GM23248 (cell line): Measurements from ENCODE around the gene CCNY. TPM values are rescaled to one million over a fixed set of nuclear protein-coding genes. Genes with fewer than 3 reads are reported as not detected.
A peak's percentile ranks its signal among the peaks of the same experiment; 100 is the strongest.

ENCODE experiments used
- DNase-seq: peaks from one replicate; pipeline ENCODE4 v3.0.0-alpha.2; 2015
- H2AFZ ChIP-seq: fragments of 200-600 bp; sonication (generic); 2 replicates; pipeline ENCODE4 v1.6.1; 2016; ENCODE audit warnings: antibody characterized with exemption
- H3F3A ChIP-seq: fragments of 200-600 bp; sonication (generic); 2 replicates; pipeline ENCODE4 v1.6.1; 2016; ENCODE audit warnings: mild to moderate bottlenecking, antibody characterized with exemption, mixed run types; ENCODE audit not compliant: insufficient read depth
- H3K27ac ChIP-seq: fragments of 200-600 bp; sonication (generic); 2 replicates; pipeline ENCODE4 v1.5.1; 2016; ENCODE audit warnings: mild to moderate bottlenecking
- H3K27me3 ChIP-seq: fragments of 200-600 bp; sonication (generic); replicated peaks from 2 replicates; pipeline ENCODE4 v1.6.1; 2016; ENCODE audit warnings: mild to moderate bottlenecking; ENCODE audit not compliant: insufficient read depth
- H3K36me3 ChIP-seq: fragments of 200-600 bp; sonication (generic); 2 replicates; pipeline ENCODE4 v1.6.1; 2016; ENCODE audit warnings: low read depth, mild to moderate bottlenecking
- H3K4me1 ChIP-seq: fragments of 200-600 bp; sonication (generic); 2 replicates; pipeline ENCODE4 v1.6.1; 2016; ENCODE audit warnings: mild to moderate bottlenecking; ENCODE audit not compliant: insufficient read depth
- H3K4me2 ChIP-seq: fragments of 200-600 bp; sonication (generic); one replicate; pipeline ENCODE4 v1.6.1; 2016; ENCODE audit warnings: mild to moderate bottlenecking; ENCODE audit not compliant: unreplicated experiment
- H3K4me3 ChIP-seq: fragments of 200-600 bp; sonication (generic); 2 replicates; pipeline ENCODE4 v1.5.1; 2016; ENCODE audit warnings: mild to moderate bottlenecking
- H3K79me2 ChIP-seq: fragments of 200-600 bp; sonication (generic); 2 replicates; pipeline ENCODE4 v1.6.1; 2016; ENCODE audit warnings: mild to moderate bottlenecking; ENCODE audit not compliant: insufficient read depth
- H3K9ac ChIP-seq: fragments of 200-600 bp; sonication (generic); 2 replicates; pipeline ENCODE4 v1.6.1; 2016; ENCODE audit warnings: mild to moderate bottlenecking
- H3K9me2 ChIP-seq: fragments of 200-600 bp; sonication (generic); 2 replicates; pipeline ENCODE4 v1.6.1; 2016; ENCODE audit warnings: mixed run types, mild to moderate bottlenecking, moderate library complexity; ENCODE audit not compliant: insufficient read depth
- H3K9me3 ChIP-seq: fragments of 200-600 bp; sonication (generic); one replicate; pipeline ENCODE4 v1.6.1; 2017; ENCODE audit warnings: low read depth
- H4K20me1 ChIP-seq: fragments of 200-600 bp; sonication (generic); 2 replicates; pipeline ENCODE4 v1.6.0; 2016; ENCODE audit not compliant: insufficient read depth
- EZH2 ChIP-seq: fragments of 200-600 bp; sonication (generic); IDR thresholded peaks from 2 replicates; pipeline ENCODE4 v1.6.1; 2018; ENCODE audit warnings: antibody characterized with exemption, mild to moderate bottlenecking; ENCODE audit not compliant: insufficient read depth, poor library complexity, severe bottlenecking
- EZH2phosphoT487 ChIP-seq: fragments of 200-600 bp; sonication (generic); IDR thresholded peaks from 2 replicates; pipeline ENCODE4 v1.6.1; 2018; ENCODE audit warnings: antibody characterized with exemption, moderate library complexity, mild to moderate bottlenecking, low read depth; ENCODE audit not compliant: insufficient read depth
- WGBS, 2 experiments: methylation state at CpG; one replicate each; pipeline ENCODE4 v1.1.6; 2015 to 2017; ENCODE audit warnings: low lambda C conversion rate in 2 of 2, low coverage in 1 of 2; ENCODE audit errors: missing lambda C conversion rate in 2 of 2; 5-methylcytosine and 5-hydroxymethylcytosine counted together
- in situ Hi-C: fragments of 300-500 bp; cut with MboI; formaldehyde crosslinking; loops from 2 replicates; pipeline ENCODE4 v1.15.0; 2020
- polyA plus RNA-seq: library from polyadenylated mRNA; unstranded; fragments of >200 nt; fragmentation: Nextera tagmentation; extraction: Ambion mirVana; gene quantifications from 2 replicates; pipeline ENCODE4 v1.2.1, GENCODE V29; 2016
- total RNA-seq: library from RNA; depleted of rRNA; stranded (reverse); fragments of >200 nt; shearing (Covaris generic); gene quantifications from 2 replicates; pipeline ENCODE4 v1.2.3, GENCODE V29; 2014

CCNY gene
- total and polyA plus RNA-seq, 2 experiments from 2014 or later, result 12.8 to 70.4 TPM

- Histone ChIP-seq H3F3A (no peaks in the 10 kb centered on the region), H3K4me2 (no peak overlapping the region), H3K27me3 (no peaks in the 10 kb centered on the region), H3K9me3 (no peaks in the 10 kb centered on the region), H3K4me3 (no peak overlapping the region), H3K79me2 (peaks cover 17% of the 10 kb centered on the region; the same call in 1 of the 2 replicates), H3K9ac (no peak overlapping the region), H4K20me1 (no peaks in the 10 kb centered on the region), H2AFZ (no peak overlapping the region), H3K9me2 (no peaks in the 10 kb centered on the region), H3K4me1 (peaks cover 15% of the 10 kb centered on the region), H3K36me3 (no peaks in the 10 kb centered on the region; the same call in 1 of the 2 replicates), H3K27ac (no peak overlapping the region)
- WGBS, 2 experiments, result 65 to 69% methylated on average over 5 of the region's 5 CpGs
- TF ChIP-seq EZH2 (no peak), EZH2phosphoT487 (no peak)
- in situ Hi-C loops, result loop anchor here (25.0 kb wide), 1 partner anchor 449 kb away; no protein-coding TSS in a partner anchor
- DNase-seq, result no peak
Measured at GRCh38 chr10:35561715-35562114, 225.4 kb downstream of the CCNY start.

DNA sequence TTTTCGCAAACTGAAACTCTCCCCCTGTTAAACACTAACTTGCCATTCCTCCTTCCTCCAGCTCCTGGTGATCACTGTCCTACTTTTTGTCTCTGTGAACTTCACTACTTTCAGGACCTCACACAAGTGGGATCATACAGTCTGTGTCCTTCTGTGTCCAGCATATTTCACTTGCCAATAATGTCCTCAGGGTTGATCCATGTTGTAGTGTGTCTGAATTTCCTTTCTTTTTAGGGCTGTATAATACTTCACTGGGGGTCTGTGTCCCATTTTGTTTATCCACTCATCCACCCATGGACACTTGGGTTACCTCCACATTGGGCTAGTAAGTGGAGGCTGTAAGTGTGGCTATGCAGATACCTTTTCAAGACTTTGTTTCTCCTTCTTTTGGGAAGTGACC, 226.1 kb downstream of the CCNY start:
- TF ChIP-seq EZH2phosphoT487 (no peak), EZH2 (no peak)
- H3K9me2 ChIP-seq, result no peaks in the 10 kb centered on the region
- H3K4me2 ChIP-seq, result no peak overlapping the region
- no peak overlapping the region for H3K27ac ChIP-seq
- no peaks in the 10 kb centered on the region for H3F3A ChIP-seq
- H3K36me3 ChIP-seq, result no peaks in the 10 kb centered on the region; the same call in 1 of the 2 replicates
- H3K9me3 ChIP-seq, result no peaks in the 10 kb centered on the region
- H3K79me2 ChIP-seq, result peaks cover 17% of the 10 kb centered on the region; the same call in 1 of the 2 replicates
- H2AFZ ChIP-seq, result no peak overlapping the region
- no peak for DNase-seq
- H3K9ac ChIP-seq, result no peak overlapping the region
- in situ Hi-C loops, result loop anchor here (25.0 kb wide), 1 partner anchor 450 kb away; no protein-coding TSS in a partner anchor
- H4K20me1 ChIP-seq, result no peaks in the 10 kb centered on the region
- no peaks in the 10 kb centered on the region for H3K27me3 ChIP-seq
- 100% methylated on average over 1 of the region's 1 CpG for WGBS, 2 experiments
- H3K4me3 ChIP-seq, result no peak overlapping the region
- H3K4me1 ChIP-seq, result peaks cover 15% of the 10 kb centered on the region

- H4K20me1 ChIP-seq, result no peaks in the 10 kb centered on the region
- TF ChIP-seq EZH2 (no peak), EZH2phosphoT487 (no peak)
- H3K4me2 ChIP-seq, result no peak overlapping the region
- no peak overlapping the region for H2AFZ ChIP-seq
- H3K36me3 ChIP-seq, result no peaks in the 10 kb centered on the region
- in situ Hi-C loops, result loop anchor here (25.0 kb wide), 1 partner anchor 451 kb away; no protein-coding TSS in a partner anchor
- H3K79me2 ChIP-seq, result peaks cover 12% of the 10 kb centered on the region; the same call in 1 of the 2 replicates
- H3K4me3 ChIP-seq, result no peak overlapping the region
- H3K27ac ChIP-seq, result no peak overlapping the region
- no peaks in the 10 kb centered on the region for H3K27me3 ChIP-seq
- DNase-seq, result peak; percentile 79
- 54% methylated on average over 13 of the region's 13 CpGs for WGBS, 2 experiments
- no peak overlapping the region for H3K9ac ChIP-seq
- H3K9me3 ChIP-seq, result no peaks in the 10 kb centered on the region
- H3F3A ChIP-seq, result no peaks in the 10 kb centered on the region
- H3K9me2 ChIP-seq, result no peaks in the 10 kb centered on the region
- H3K4me1 ChIP-seq, result peaks cover 15% of the 10 kb centered on the region
Measured at GRCh38 chr10:35563261-35563891, 227.1 kb downstream of the CCNY start.

DNA sequence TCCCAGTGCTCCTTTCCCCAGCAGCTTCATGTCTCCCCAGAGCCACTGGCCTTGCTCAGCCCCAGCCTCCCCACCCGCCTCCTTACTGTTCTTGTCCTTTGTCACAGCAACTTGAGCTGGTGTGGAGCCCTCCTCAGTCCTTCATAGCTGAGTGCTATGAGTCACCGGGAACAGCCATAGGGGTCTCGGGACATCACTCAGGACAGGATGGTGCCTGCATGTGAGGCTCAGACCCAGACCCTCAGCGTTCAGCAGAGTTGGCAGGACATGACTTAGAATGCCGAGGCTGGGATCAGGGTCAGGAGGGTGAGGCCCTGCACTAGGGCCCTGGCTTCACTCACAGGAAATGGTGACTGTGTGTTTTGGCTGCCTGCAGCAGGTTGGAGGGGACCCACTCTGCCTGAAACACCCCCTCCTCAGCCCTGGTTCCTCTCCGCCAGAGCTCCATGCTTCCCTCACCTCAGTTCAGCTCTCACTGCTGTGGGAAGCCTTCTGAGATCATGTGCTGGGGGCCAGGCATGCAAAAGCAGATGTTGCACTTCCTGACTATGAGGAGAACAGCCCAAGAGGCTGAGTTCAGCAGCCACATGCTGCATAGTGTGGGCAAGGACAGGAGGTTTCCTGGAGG, 228.1 kb downstream of the CCNY start:
- H3K27ac ChIP-seq, result peak overlapping the region; percentile 41; the same call in 1 of the 2 replicates
- in situ Hi-C loops, result loop anchor here (25.0 kb wide), 1 partner anchor 452 kb away; no protein-coding TSS in a partner anchor

More for the DNA sequence above, 228.1 kb downstream of the CCNY start:
- Histone ChIP-seq H3K4me3 (no peak overlapping the region), H3K4me2 (peak overlapping the region; percentile 6), H3K4me1 (peaks cover 15% of the 10 kb centered on the region), H3K27me3 (no peaks in the 10 kb centered on the region), H3K9me2 (no peaks in the 10 kb centered on the region), H3F3A (no peaks in the 10 kb centered on the region), H4K20me1 (no peaks in the 10 kb centered on the region), H3K9me3 (no peaks in the 10 kb centered on the region), H3K9ac (no peak overlapping the region), H2AFZ (no peak overlapping the region), H3K36me3 (0 out of 2 replicates have a peak, but pooled peaks cover 4% of the 10 kb centered on the region), H3K79me2 (peaks cover 10% of the 10 kb centered on the region; the same call in 1 of the 2 replicates)
- DNase-seq, result peak; percentile 67
- TF ChIP-seq EZH2 (no peak), EZH2phosphoT487 (no peak)
- 61 to 66% methylated on average over 6 of the region's 6 CpGs for WGBS, 2 experiments
